HL-60 (cell line): ENCODE data around the gene FAU.
A peak's percentile ranks its signal among the peaks of the same experiment; 100 is the strongest.
"Not testable (repeated sequence)": the region's sequence is repeated elsewhere in the genome, so short reads cannot be mapped to it uniquely, and the experiment has no call there.

Source experiments
- DNase-seq, 2 experiments: peaks; one replicate each; pipeline ENCODE4 v3.0.0-alpha.2; 2010 to 2020; ENCODE audit warnings: low read depth in 1 of 2, low spot score in 1 of 2
- H3K27ac ChIP-seq: fragments of 250-450 bp; sonication (Bioruptor Pico); replicated peaks from 2 replicates; pipeline ENCODE4 v1.5.1; 2020; ENCODE audit warnings: mild to moderate bottlenecking, moderate library complexity
- H3K27me3 ChIP-seq: fragments of 250-450 bp; sonication (Bioruptor Pico); 2 replicates; pipeline ENCODE4 v1.5.1; 2021; ENCODE audit warnings: mild to moderate bottlenecking, moderate library complexity; ENCODE audit not compliant: insufficient read depth, poor library complexity, severe bottlenecking
- H3K4me3 ChIP-seq: replicated peaks from 2 replicates; pipeline ENCODE4 v1.5.1; 2011; ENCODE audit warnings: mild to moderate bottlenecking, control low read depth, low read length; ENCODE audit not compliant: insufficient read depth
- GABPA ChIP-seq: IDR thresholded peaks from 2 replicates; pipeline ENCODE4 v1.6.1; 2012; ENCODE audit warnings: low read depth
- POLR2AphosphoS5 ChIP-seq: IDR thresholded peaks from 2 replicates; pipeline ENCODE4 v1.6.1; 2012; ENCODE audit warnings: low read depth
- SPI1 ChIP-seq: IDR thresholded peaks from 2 replicates; pipeline ENCODE4 v1.6.1; 2012; ENCODE audit warnings: low read depth, mild to moderate bottlenecking, borderline replicate concordance
- TF ChIP-seq, protein P1 (sequence below): IDR thresholded peaks from 2 replicates; pipeline ENCODE4 v1.6.1; 2012; ENCODE audit warnings: low read depth; ENCODE audit not compliant: insufficient replicate concordance
- TF ChIP-seq, protein P2 (sequence below): IDR thresholded peaks from one replicate; pipeline ENCODE4 v1.5.1; 2011; ENCODE audit warnings: low read length, control low read depth, inconsistent platforms; ENCODE audit not compliant: insufficient read depth

The FAU gene

GRCh38 chr11:65151331-65151899 is 29.5 kb upstream of the FAU start:
- Histone ChIP-seq H3K4me3 (no peak overlapping the region), H3K27ac (peak overlapping the region; percentile 89), H3K27me3 (no peaks in the 10 kb centered on the region)
- DNase-seq, result no peak
- no peak for TF ChIP-seq GABPA
- TF ChIP-seq POLR2AphosphoS5, result no peak
- peak; percentile 12; the same call in 1 of the 2 replicates for TF ChIP-seq SPI1
- TF ChIP-seq, protein P1, sequence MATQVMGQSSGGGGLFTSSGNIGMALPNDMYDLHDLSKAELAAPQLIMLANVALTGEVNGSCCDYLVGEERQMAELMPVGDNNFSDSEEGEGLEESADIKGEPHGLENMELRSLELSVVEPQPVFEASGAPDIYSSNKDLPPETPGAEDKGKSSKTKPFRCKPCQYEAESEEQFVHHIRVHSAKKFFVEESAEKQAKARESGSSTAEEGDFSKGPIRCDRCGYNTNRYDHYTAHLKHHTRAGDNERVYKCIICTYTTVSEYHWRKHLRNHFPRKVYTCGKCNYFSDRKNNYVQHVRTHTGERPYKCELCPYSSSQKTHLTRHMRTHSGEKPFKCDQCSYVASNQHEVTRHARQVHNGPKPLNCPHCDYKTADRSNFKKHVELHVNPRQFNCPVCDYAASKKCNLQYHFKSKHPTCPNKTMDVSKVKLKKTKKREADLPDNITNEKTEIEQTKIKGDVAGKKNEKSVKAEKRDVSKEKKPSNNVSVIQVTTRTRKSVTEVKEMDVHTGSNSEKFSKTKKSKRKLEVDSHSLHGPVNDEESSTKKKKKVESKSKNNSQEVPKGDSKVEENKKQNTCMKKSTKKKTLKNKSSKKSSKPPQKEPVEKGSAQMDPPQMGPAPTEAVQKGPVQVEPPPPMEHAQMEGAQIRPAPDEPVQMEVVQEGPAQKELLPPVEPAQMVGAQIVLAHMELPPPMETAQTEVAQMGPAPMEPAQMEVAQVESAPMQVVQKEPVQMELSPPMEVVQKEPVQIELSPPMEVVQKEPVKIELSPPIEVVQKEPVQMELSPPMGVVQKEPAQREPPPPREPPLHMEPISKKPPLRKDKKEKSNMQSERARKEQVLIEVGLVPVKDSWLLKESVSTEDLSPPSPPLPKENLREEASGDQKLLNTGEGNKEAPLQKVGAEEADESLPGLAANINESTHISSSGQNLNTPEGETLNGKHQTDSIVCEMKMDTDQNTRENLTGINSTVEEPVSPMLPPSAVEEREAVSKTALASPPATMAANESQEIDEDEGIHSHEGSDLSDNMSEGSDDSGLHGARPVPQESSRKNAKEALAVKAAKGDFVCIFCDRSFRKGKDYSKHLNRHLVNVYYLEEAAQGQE, result no peak
- TF ChIP-seq, protein P2, sequence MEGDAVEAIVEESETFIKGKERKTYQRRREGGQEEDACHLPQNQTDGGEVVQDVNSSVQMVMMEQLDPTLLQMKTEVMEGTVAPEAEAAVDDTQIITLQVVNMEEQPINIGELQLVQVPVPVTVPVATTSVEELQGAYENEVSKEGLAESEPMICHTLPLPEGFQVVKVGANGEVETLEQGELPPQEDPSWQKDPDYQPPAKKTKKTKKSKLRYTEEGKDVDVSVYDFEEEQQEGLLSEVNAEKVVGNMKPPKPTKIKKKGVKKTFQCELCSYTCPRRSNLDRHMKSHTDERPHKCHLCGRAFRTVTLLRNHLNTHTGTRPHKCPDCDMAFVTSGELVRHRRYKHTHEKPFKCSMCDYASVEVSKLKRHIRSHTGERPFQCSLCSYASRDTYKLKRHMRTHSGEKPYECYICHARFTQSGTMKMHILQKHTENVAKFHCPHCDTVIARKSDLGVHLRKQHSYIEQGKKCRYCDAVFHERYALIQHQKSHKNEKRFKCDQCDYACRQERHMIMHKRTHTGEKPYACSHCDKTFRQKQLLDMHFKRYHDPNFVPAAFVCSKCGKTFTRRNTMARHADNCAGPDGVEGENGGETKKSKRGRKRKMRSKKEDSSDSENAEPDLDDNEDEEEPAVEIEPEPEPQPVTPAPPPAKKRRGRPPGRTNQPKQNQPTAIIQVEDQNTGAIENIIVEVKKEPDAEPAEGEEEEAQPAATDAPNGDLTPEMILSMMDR, result no peak

DNA sequence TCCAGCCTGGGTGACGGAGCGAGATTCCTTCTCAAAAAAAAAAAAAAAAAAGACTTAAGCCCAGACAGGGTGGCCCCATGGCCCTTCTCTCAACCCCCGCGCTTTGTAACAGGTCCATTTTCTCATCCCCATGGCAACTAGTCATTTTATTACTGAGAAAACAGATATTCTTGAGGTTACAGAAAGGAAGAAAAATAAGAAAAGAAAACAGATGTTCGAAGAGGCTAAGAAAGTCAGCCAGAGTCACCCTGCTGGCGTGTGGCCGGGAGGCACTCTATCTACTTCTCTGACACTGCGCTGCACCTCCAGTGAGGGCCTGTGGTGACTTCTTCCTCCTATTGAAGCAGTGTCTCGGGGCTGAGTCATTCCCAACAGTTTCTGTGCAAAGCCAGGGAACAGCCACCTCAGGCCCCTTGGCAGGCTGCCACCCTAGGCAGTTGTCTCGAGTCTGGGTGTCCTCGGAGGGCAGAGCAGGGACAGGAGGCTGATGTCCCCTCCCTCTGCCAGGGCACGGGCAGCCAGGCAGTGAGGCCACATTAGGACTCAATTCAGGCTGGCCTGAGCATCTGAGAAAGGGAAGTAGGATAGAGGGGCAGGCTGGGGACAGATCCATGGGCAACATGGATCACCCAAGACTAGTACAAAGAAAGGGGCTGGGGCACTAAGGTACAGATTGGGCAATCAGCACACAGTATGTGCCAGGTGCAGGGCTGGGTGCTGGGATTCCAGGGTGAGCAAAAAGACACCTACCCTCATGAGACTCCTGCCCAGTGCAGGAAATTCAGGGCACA is 28.8 kb upstream of the FAU start:
- Histone ChIP-seq H3K4me3 (no peak overlapping the region), H3K27me3 (no peaks in the 10 kb centered on the region), H3K27ac (peak overlapping the region; percentile 89)
- peak; percentile 90 to 96 for DNase-seq
- TF ChIP-seq POLR2AphosphoS5 (peak; percentile 78), SPI1 (no peak; the same call in 1 of the 2 replicates), GABPA (no peak)
- TF ChIP-seq, protein P1, result no peak
- TF ChIP-seq, protein P2, result no peak

DNA sequence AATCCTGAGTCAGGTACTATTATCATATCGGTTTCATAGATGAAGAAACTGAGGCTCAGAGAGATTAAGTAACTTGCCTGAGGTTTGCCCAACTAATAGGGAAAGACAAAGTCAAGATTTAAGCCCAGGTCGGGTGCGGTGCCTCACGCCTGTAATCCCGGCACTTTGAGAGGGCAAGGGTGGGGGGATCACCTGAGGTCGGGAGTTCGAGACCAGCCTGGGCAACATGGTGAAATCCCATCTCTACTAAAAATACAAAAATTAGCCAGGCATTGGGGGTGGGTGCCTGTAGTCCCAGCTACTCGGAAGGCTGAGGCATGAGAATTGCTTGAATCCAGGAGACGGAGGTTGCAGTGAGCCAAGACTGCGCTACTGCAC is 28.2 kb upstream of the FAU start:
- DNase-seq, H3K4me3 ChIP-seq, H3K27me3 ChIP-seq: not testable (repeated sequence)
- peak overlapping the region; percentile 89 for H3K27ac ChIP-seq

GRCh38 chr11:65148657-65149056 is 26.7 kb upstream of the FAU start:
- no peaks in the 10 kb centered on the region for H3K27me3 ChIP-seq
- H3K4me3 ChIP-seq, result no peak overlapping the region
- no peak for DNase-seq
- TF ChIP-seq, protein P1, result no peak
- TF ChIP-seq POLR2AphosphoS5 (no peak), GABPA (no peak), SPI1 (no peak)
- TF ChIP-seq, protein P2, result no peak
- no peak overlapping the region for H3K27ac ChIP-seq
